Panc1 (cell line): ENCODE data around the gene BLOC1S3. TPM values are rescaled to one million over a fixed set of nuclear protein-coding genes. Genes with fewer than 3 reads are reported as not detected.

Source experiments
- ATAC-seq: fragments of 200-7000 bp; cut with Tn5 transposase; 2 replicates; pipeline ENCODE4 v1.9.1; 2020; ENCODE audit warnings: mild to moderate bottlenecking, moderate library complexity
- BruUV-seq: library from RNA; stranded (reverse); fragments of 400-500 nt; replicated peaks from 2 replicates; lab custom pipeline; 2021; lab: Mats Ljungman, UMichigan
- CTCF ChIA-PET: fragments of 300-600 bp; sonication (Branson Sonifier 250); formaldehyde crosslinking; loops from one replicate; lab custom pipeline; 2022; ENCODE audit warnings: antibody characterized with exemption; lab: Charles Lee
- POLR2A ChIA-PET: fragments of 300-600 bp; sonication (Branson Sonifier 250); formaldehyde crosslinking; loops from one replicate; lab custom pipeline; 2022; ENCODE audit warnings: antibody characterized with exemption; lab: Charles Lee
- DNase-seq: peaks from one replicate; pipeline ENCODE4 v3.0.0-alpha.2; 2010; ENCODE audit warnings: low read depth, low spot score
- H3K27ac ChIP-seq: 2 replicates; pipeline ENCODE4 v1.5.1; 2011; ENCODE audit warnings: mild to moderate bottlenecking, low read length, inconsistent platforms
- H3K27me3 ChIP-seq: fragments of 200-500 bp; sonication (Bioruptor generic); 2 replicates; pipeline ENCODE4 v1.6.0; 2014; ENCODE audit warnings: low read length, inconsistent platforms; ENCODE audit not compliant: control insufficient read depth, insufficient read depth
- H3K36me3 ChIP-seq: fragments of 200-500 bp; sonication (Bioruptor generic); 2 replicates; pipeline ENCODE4 v1.5.1; 2014; ENCODE audit warnings: inconsistent platforms, mild to moderate bottlenecking, low read length, moderate library complexity; ENCODE audit not compliant: control insufficient read depth, insufficient read depth
- H3K4me1 ChIP-seq: 2 replicates; pipeline ENCODE4 v1.5.1; 2011; ENCODE audit warnings: inconsistent platforms, mild to moderate bottlenecking, low read length, moderate library complexity; ENCODE audit not compliant: control insufficient read depth, insufficient read depth
- H3K4me3 ChIP-seq, 2 experiments: 2 replicates each; pipeline ENCODE4 v1.5.1; 2011 to 2012; ENCODE audit warnings: low read depth in 2 of 2, low read length in 2 of 2, mild to moderate bottlenecking in 2 of 2, inconsistent platforms in 1 of 2, moderate library complexity in 1 of 2
- H3K9me3 ChIP-seq: fragments of 200-500 bp; sonication (Bioruptor generic); 2 replicates; pipeline ENCODE4 v1.5.1; 2014; ENCODE audit warnings: low read depth, mild to moderate bottlenecking, inconsistent platforms, low read length, moderate library complexity; ENCODE audit not compliant: control insufficient read depth, insufficient read depth
- CTCF ChIP-seq: fragments of 450-650 bp; IDR thresholded peaks from 2 replicates; pipeline ENCODE4 v1.5.1; 2017; ENCODE audit warnings: mild to moderate bottlenecking
- POLR2AphosphoS5 ChIP-seq: IDR thresholded peaks from 2 replicates; pipeline ENCODE4 v1.6.1; 2012; ENCODE audit warnings: mild to moderate bottlenecking, low read depth, low read length, moderate library complexity
- REST ChIP-seq, 2 experiments: IDR thresholded peaks; 2 replicates each; pipeline ENCODE4 v1.6.1; 2011 to 2012; ENCODE audit warnings: low read depth in 2 of 2, control low read depth in 1 of 2, low read length in 1 of 2, mild to moderate bottlenecking in 1 of 2, moderate library complexity in 1 of 2; ENCODE audit not compliant: insufficient read depth in 1 of 2
- SIN3A ChIP-seq: IDR thresholded peaks from 2 replicates; pipeline ENCODE4 v1.6.1; 2012; ENCODE audit warnings: low read depth, mild to moderate bottlenecking, low read length, moderate library complexity, borderline replicate concordance; ENCODE audit not compliant: insufficient read depth
- TCF7L2 ChIP-seq: IDR thresholded peaks from 2 replicates; pipeline ENCODE4 v1.6.1; 2011; ENCODE audit warnings: mild to moderate bottlenecking, low read depth, low read length, inconsistent platforms
- in situ Hi-C: cut with HindIII; loops from 2 replicates; pipeline ENCODE4 v1.10.0; 2016; ENCODE audit warnings: low sequenced_read_pairs, low pct_unique_long_range_greater_than_20kb
- intact Hi-C: fragments of 100-400 bp; cut with micrococcal nuclease; formaldehyde crosslinking; loops from one replicate; pipeline ENCODE4 v1.10.0; 2022; ENCODE audit not compliant: unreplicated experiment
- total RNA-seq: library from RNA; stranded (reverse); gene quantifications from one replicate; pipeline ENCODE4 v1.2.1, GENCODE V29; 2021; ENCODE audit not compliant: unreplicated experiment

The BLOC1S3 gene
- total RNA-seq, 1 experiment from 2014 or later: 21.8 TPM

GRCh38 chr19:45156751-45157150 is 21.8 kb upstream of the BLOC1S3 start:
- CTCF ChIA-PET: no interaction called here
- no peaks in the 10 kb centered on the region for H3K9me3 ChIP-seq
- no peaks in the 10 kb centered on the region for H3K36me3 ChIP-seq
- no peak overlapping the region for H3K4me3 ChIP-seq
- intact Hi-C loops (no loop called here), in situ Hi-C loops (no loop called here)
- ATAC-seq (no peak), DNase-seq (no peak)
- POLR2A ChIA-PET: no interaction called here
- TF ChIP-seq TCF7L2 (no peak), CTCF (no peak), REST (IDR thresholded peaks at IDR 0.05; ENCODE audit: insufficient read depth in 1 of 2, low read depth in 2 of 2, low read length in 1 of 2) (no peak), POLR2AphosphoS5 (no peak), SIN3A (no peak)
- no TSS peak for BruUV-seq
- no peak overlapping the region for H3K27ac ChIP-seq
- H3K27me3 ChIP-seq: no peaks in the 10 kb centered on the region
- no peaks in the 10 kb centered on the region for H3K4me1 ChIP-seq

- H3K9me3 ChIP-seq: no peaks in the 10 kb centered on the region
- no peak for DNase-seq
- no TSS peak for BruUV-seq
- TF ChIP-seq POLR2AphosphoS5 (no peak), REST (IDR thresholded peaks at IDR 0.05; ENCODE audit: insufficient read depth in 1 of 2, low read depth in 2 of 2, low read length in 1 of 2) (no peak), TCF7L2 (no peak), CTCF (no peak), SIN3A (no peak)
- POLR2A ChIA-PET: no interaction called here
- in situ Hi-C loops: no loop called here
- H3K4me1 ChIP-seq: no peaks in the 10 kb centered on the region
- no peaks in the 10 kb centered on the region for H3K27me3 ChIP-seq
- H3K4me3 ChIP-seq: no peak overlapping the region
- no peaks in the 10 kb centered on the region for H3K36me3 ChIP-seq
- CTCF ChIA-PET: no interaction called here
- intact Hi-C loops: no loop called here
- H3K27ac ChIP-seq: no peak overlapping the region
- ATAC-seq: no peak
Observed at GRCh38 chr19:45158503-45159209, 19.9 kb upstream of the BLOC1S3 start.
